SU-DHL-6 (cell line): ENCODE measurements around the gene USP47.

Experiments used
- CTCF ChIP-seq: fragments of 200-600 bp; sonication (generic); IDR thresholded peaks from one replicate; pipeline ENCODE4 v1.5.1; 2017; ENCODE audit warnings: antibody characterized with exemption, mild to moderate bottlenecking, low read length, moderate library complexity; ENCODE audit not compliant: insufficient read depth, poor library complexity, severe bottlenecking
- EZH2phosphoT487 ChIP-seq: fragments of 200-600 bp; sonication (generic), shearing (Covaris generic); conservative IDR thresholded peaks from 2 replicates; pipeline ENCODE4 v1.6.1; 2018; ENCODE audit warnings: mild to moderate bottlenecking, antibody characterized with exemption, low read length, moderate library complexity, mixed read lengths

DNA sequence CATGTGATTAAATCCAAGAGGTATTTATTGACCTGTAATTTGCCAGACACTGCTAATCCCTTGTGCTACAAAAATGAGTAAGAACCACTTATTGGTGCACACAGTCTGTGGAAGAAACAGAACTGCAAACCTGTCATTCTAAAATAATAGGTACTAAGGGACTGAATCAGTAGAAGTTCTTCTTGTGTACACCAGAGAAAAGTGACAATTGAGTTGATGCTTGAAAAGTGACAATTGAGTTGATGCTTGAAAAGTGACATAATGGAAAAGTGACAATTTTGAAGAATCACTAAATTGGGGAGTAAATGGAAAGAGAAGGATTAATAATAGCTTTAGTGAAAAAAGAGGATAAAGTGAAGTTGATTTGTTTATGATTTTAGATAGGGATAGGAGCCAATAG lies 110.3 kb downstream of the USP47 start:
- TF ChIP-seq CTCF (no peak), EZH2phosphoT487 (no peak)
